Heart left ventricle (tissue), 13 donors: Measurements from ENCODE around the gene ARID5B.

Source experiments
- POLR2A ChIP-seq, 2 donors: fragments of 450-650 bp; IDR thresholded peaks; one replicate each; pipeline ENCODE4 v1.6.1; 2017; ENCODE audit warnings: antibody characterized with exemption in 2 of 2, mild to moderate bottlenecking in 2 of 2, moderate library complexity in 2 of 2
- TF ChIP-seq, protein P1 (sequence below), 12 donors: fragments of 200-600 bp; sonication (generic) in 4 of 12; IDR thresholded peaks; one replicate each; pipeline versions ENCODE4 v1.5.0 to v1.8.0; 2018 to 2022; ENCODE audit warnings: antibody characterized with exemption in 12 of 12, mild to moderate bottlenecking in 5 of 12
- donor health status: ischemic (EF 13 %, LVEDD 7.1; RV severe dilation, severe dysfunction).
- donor health status: DM: no; HTN: yes; CAD: no.
- donor health status: DM: no; HTN: no; CAD: no.
- donor health status: ischemic (EF 25% LVEDD 6.9; RV normal size, moderate dysfunction).
- donor health status: ischemic (EF 25% LVEDD 5.7; RV mildly dilated, moderate dysfunction).
- donor health status: ischemic (EF 35%, LVEDD 5.7; RV mildly dilated, moderate dysfunction).
- donor health status: nonischemic (EF 11% LVEDD 7.7; RV severe dilation, severe dysfunction).
- donor health status: DM: yes; HTN: yes; CAD: no.
- donor health status: PGD.
- donor health status: ischemic (EF 29% LVEDD 5.4; RV normal size, mild dysfunction).
- donor health status: nonischemic (EF 23%, LVEDD 6.1; RV moderate dilation, normal function).

DNA sequence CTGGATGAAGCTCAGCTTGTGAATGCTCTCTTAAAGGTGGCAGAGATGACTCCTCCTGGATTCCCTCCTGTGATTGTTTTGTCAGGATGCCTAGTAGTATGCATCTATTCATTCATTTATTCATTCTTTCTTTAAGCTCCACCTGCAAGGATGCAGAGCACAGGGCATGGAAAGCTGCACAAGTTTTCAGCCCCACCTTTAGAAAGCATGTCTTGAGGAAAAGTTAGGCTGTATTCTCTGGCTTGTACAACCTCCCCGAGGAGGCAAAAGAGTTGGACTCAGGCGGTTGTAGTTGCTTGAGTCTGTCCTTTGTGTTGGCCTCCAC is 22.4 kb downstream of the ARID5B start:
- TF ChIP-seq, protein P1, sequence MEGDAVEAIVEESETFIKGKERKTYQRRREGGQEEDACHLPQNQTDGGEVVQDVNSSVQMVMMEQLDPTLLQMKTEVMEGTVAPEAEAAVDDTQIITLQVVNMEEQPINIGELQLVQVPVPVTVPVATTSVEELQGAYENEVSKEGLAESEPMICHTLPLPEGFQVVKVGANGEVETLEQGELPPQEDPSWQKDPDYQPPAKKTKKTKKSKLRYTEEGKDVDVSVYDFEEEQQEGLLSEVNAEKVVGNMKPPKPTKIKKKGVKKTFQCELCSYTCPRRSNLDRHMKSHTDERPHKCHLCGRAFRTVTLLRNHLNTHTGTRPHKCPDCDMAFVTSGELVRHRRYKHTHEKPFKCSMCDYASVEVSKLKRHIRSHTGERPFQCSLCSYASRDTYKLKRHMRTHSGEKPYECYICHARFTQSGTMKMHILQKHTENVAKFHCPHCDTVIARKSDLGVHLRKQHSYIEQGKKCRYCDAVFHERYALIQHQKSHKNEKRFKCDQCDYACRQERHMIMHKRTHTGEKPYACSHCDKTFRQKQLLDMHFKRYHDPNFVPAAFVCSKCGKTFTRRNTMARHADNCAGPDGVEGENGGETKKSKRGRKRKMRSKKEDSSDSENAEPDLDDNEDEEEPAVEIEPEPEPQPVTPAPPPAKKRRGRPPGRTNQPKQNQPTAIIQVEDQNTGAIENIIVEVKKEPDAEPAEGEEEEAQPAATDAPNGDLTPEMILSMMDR (IDR thresholded peaks at IDR 0.05) = no peak
- TF ChIP-seq POLR2A (IDR thresholded peaks at IDR 0.05) = no peak
